Suprapubic skin (tissue), 4 donors: Measurements from ENCODE around the gene HIBCH. TPM values are rescaled to one million over a fixed set of nuclear protein-coding genes. Genes with fewer than 3 reads are reported as not detected.
"Not testable (repeated sequence)": the region's sequence is repeated elsewhere in the genome, so short reads cannot be mapped to it uniquely, and the experiment has no call there.

Experiments
- DNase-seq, 2 donors: peaks; one replicate each; pipeline ENCODE4 v3.0.0-alpha.2; 2019; ENCODE audit warnings: low spot score in 2 of 2
- H3K27ac ChIP-seq: fragments of 200-600 bp; sonication (generic); one replicate; pipeline ENCODE4 v1.5.1; 2019
- H3K27me3 ChIP-seq: fragments of 200-600 bp; sonication (generic); one replicate; pipeline ENCODE4 v1.5.1; 2019
- H3K36me3 ChIP-seq: fragments of 200-600 bp; sonication (generic); one replicate; pipeline ENCODE4 v1.5.1; 2019
- H3K4me1 ChIP-seq: fragments of 200-600 bp; sonication (generic); one replicate; pipeline ENCODE4 v1.5.1; 2019
- H3K4me3 ChIP-seq: fragments of 200-600 bp; sonication (generic); one replicate; pipeline ENCODE4 v1.5.1; 2019; ENCODE audit warnings: mild to moderate bottlenecking
- H3K9me3 ChIP-seq: fragments of 200-600 bp; sonication (generic); one replicate; pipeline ENCODE4 v1.5.1; 2019
- CTCF ChIP-seq, 2 donors: fragments of 200-600 bp in 1 of 2; fragments of 450-650 bp in 1 of 2; sonication (generic) in 1 of 2; IDR thresholded peaks; one replicate each; pipeline ENCODE4 v1.5.1; 2016 to 2019; ENCODE audit warnings: antibody characterized with exemption in 2 of 2, mild to moderate bottlenecking in 1 of 2, moderate library complexity in 1 of 2
- EP300 ChIP-seq: sonication (generic); formaldehyde crosslinking; IDR thresholded peaks from one replicate; pipeline ENCODE4 v1.6.1; 2017; ENCODE audit warnings: antibody characterized with exemption
- POLR2A ChIP-seq, 2 donors: fragments of 450-650 bp; IDR thresholded peaks; one replicate each; pipeline ENCODE4 v1.6.1; 2017; ENCODE audit warnings: antibody characterized with exemption in 2 of 2, mild to moderate bottlenecking in 2 of 2, moderate library complexity in 2 of 2
- POLR2AphosphoS5 ChIP-seq, 3 donors: sonication (generic); formaldehyde crosslinking; IDR thresholded peaks; one replicate each; pipeline ENCODE4 v1.6.1; 2017; ENCODE audit warnings: antibody characterized with exemption in 3 of 3
- WGBS: methylation state at CpG from one replicate; pipeline ENCODE4 v1.1.5; 2018; 5-methylcytosine and 5-hydroxymethylcytosine counted together
- total RNA-seq, 4 donors: library from RNA; depleted of rRNA; stranded (reverse); fragments of >200 nt; gene quantifications; one replicate each; pipeline ENCODE4 v1.1.0, GENCODE V29; 2016

Gene HIBCH
- total RNA-seq, 4 donors from 2014 or later, result 22.9 to 30.4 (median 24.9) TPM

- no peak for DNase-seq
- Histone ChIP-seq H3K9me3 (no peaks in the 10 kb centered on the region), H3K4me3 (no peak overlapping the region), H3K4me1 (peaks cover 50% of the 10 kb centered on the region), H3K36me3 (peaks cover 3% of the 10 kb centered on the region), H3K27ac (no peak overlapping the region), H3K27me3 (no peaks in the 10 kb centered on the region)
- TF ChIP-seq POLR2A (IDR thresholded peaks at IDR 0.05) (no peak), EP300 (no peak), CTCF (IDR thresholded peaks at IDR 0.05) (no peak), POLR2AphosphoS5 (IDR thresholded peaks at IDR 0.05) (no peak)
- WGBS, result 61% methylated on average over 1 of the region's 1 CpG
Observed at GRCh38 chr2:190313880-190314279, 5.7 kb downstream of the HIBCH start.

GRCh38 chr2:190312635-190313025 is 7.0 kb downstream of the HIBCH start:
- peaks cover 41% of the 10 kb centered on the region for H3K4me1 ChIP-seq
- peaks cover 12% of the 10 kb centered on the region for H3K36me3 ChIP-seq
- H3K4me3 ChIP-seq, H3K27me3 ChIP-seq, H3K9me3 ChIP-seq, DNase-seq, H3K27ac ChIP-seq: not testable (repeated sequence)
- 77% methylated on average over 5 of the region's 5 CpGs for WGBS

GRCh38 chr2:190311893-190312634 is 7.6 kb downstream of the HIBCH start:
- H3K4me3 ChIP-seq, result no peak overlapping the region
- no peak for DNase-seq
- peaks cover 36% of the 10 kb centered on the region for H3K4me1 ChIP-seq
- 70% methylated on average over 7 of the region's 7 CpGs for WGBS
- TF ChIP-seq POLR2AphosphoS5 (IDR thresholded peaks at IDR 0.05) (no peak), POLR2A (IDR thresholded peaks at IDR 0.05) (no peak), EP300 (no peak), CTCF (IDR thresholded peaks at IDR 0.05) (no peak)
- H3K9me3 ChIP-seq, result no peaks in the 10 kb centered on the region
- H3K36me3 ChIP-seq, result peaks cover 15% of the 10 kb centered on the region
- no peaks in the 10 kb centered on the region for H3K27me3 ChIP-seq
- no peak overlapping the region for H3K27ac ChIP-seq

- H3K36me3 ChIP-seq, result peaks cover 29% of the 10 kb centered on the region
- H3K4me1 ChIP-seq, result peaks cover 6% of the 10 kb centered on the region
- H3K4me3 ChIP-seq, result no peak overlapping the region
- DNase-seq, result no peak
- H3K9me3 ChIP-seq, result no peaks in the 10 kb centered on the region
- no peak overlapping the region for H3K27ac ChIP-seq
- WGBS, result 91% methylated on average over 1 of the region's 1 CpG
- TF ChIP-seq POLR2AphosphoS5 (IDR thresholded peaks at IDR 0.05) (no peak), EP300 (no peak), POLR2A (IDR thresholded peaks at IDR 0.05) (no peak), CTCF (IDR thresholded peaks at IDR 0.05) (no peak)
- H3K27me3 ChIP-seq, result no peaks in the 10 kb centered on the region
Observed at GRCh38 chr2:190308031-190308430, 11.6 kb downstream of the HIBCH start.

- no peak for DNase-seq
- no peak overlapping the region for H3K27ac ChIP-seq
- TF ChIP-seq POLR2AphosphoS5 (IDR thresholded peaks at IDR 0.05), result no peak
- no peak for TF ChIP-seq CTCF (IDR thresholded peaks at IDR 0.05)
- no peak for TF ChIP-seq EP300
- no peak for TF ChIP-seq POLR2A (IDR thresholded peaks at IDR 0.05)
- H3K4me1 ChIP-seq, result peaks cover 3% of the 10 kb centered on the region
- H3K4me3 ChIP-seq, result no peak overlapping the region
- no peaks in the 10 kb centered on the region for H3K27me3 ChIP-seq
- 96% methylated on average over 5 of the region's 5 CpGs for WGBS
- H3K36me3 ChIP-seq, result peaks cover 44% of the 10 kb centered on the region
- no peaks in the 10 kb centered on the region for H3K9me3 ChIP-seq
Observed at GRCh38 chr2:190304404-190304803, 15.2 kb downstream of the HIBCH start.

GRCh38 chr2:190303647-190304046 is 16.0 kb downstream of the HIBCH start:
- H3K36me3 ChIP-seq, result peaks cover 43% of the 10 kb centered on the region
- no peak for DNase-seq
- H3K4me3 ChIP-seq, result no peak overlapping the region
- no peak for TF ChIP-seq CTCF (IDR thresholded peaks at IDR 0.05)
- no peak for TF ChIP-seq POLR2AphosphoS5 (IDR thresholded peaks at IDR 0.05)
- H3K9me3 ChIP-seq, result no peaks in the 10 kb centered on the region
- H3K27ac ChIP-seq, result no peak overlapping the region
- peaks cover 3% of the 10 kb centered on the region for H3K4me1 ChIP-seq
- no peaks in the 10 kb centered on the region for H3K27me3 ChIP-seq
